Mesenchymal stem cell (in vitro differentiated cells and primary cell): Measurements from ENCODE around the gene MRFAP1L1.

Source experiments
- DNase-seq: peaks from one replicate; pipeline ENCODE4 v3.0.0-alpha.2; 2013
- H2AFZ ChIP-seq: one replicate; pipeline ENCODE4 v1.6.1; 2013; ENCODE audit warnings: low read depth, mild to moderate bottlenecking, control low read depth, inconsistent platforms, low read length, moderate library complexity
- H2AK5ac ChIP-seq: 2 replicates; pipeline ENCODE4 v1.6.1; 2013; ENCODE audit warnings: low read length, moderate library complexity, mild to moderate bottlenecking, inconsistent platforms; ENCODE audit not compliant: severe bottlenecking
- H2BK120ac ChIP-seq: one replicate; pipeline ENCODE4 v1.6.1; 2013; ENCODE audit warnings: low read depth, mild to moderate bottlenecking, inconsistent platforms, low read length, moderate library complexity
- H2BK12ac ChIP-seq, 2 experiments: one replicate each; pipeline ENCODE4 v1.6.1; 2013; ENCODE audit warnings: inconsistent platforms in 2 of 2, low read length in 2 of 2, mild to moderate bottlenecking in 2 of 2, moderate library complexity in 2 of 2, control low read depth in 1 of 2
- H2BK15ac ChIP-seq: one replicate; pipeline ENCODE4 v1.6.1; 2013; ENCODE audit warnings: mild to moderate bottlenecking, low read depth, inconsistent platforms; ENCODE audit not compliant: poor library complexity, severe bottlenecking
- H2BK5ac ChIP-seq: 2 replicates; pipeline ENCODE4 v1.6.1; 2013; ENCODE audit warnings: low read depth, mild to moderate bottlenecking, low read length, control low read depth, inconsistent platforms; ENCODE audit not compliant: poor library complexity, severe bottlenecking
- H3K14ac ChIP-seq, 2 experiments: one replicate each; pipeline ENCODE4 v1.6.1; 2013; ENCODE audit warnings: inconsistent platforms in 2 of 2, low read length in 2 of 2, control low read depth in 1 of 2, mild to moderate bottlenecking in 1 of 2, moderate library complexity in 1 of 2
- H3K18ac ChIP-seq, 2 experiments: one replicate each; pipeline ENCODE4 v1.6.1; 2013; ENCODE audit warnings: inconsistent platforms in 2 of 2, low read length in 2 of 2, control low read depth in 1 of 2, low read depth in 1 of 2, mild to moderate bottlenecking in 1 of 2
- H3K23ac ChIP-seq, 2 experiments: one replicate each; pipeline ENCODE4 v1.6.1; 2013; ENCODE audit warnings: inconsistent platforms in 2 of 2, low read length in 2 of 2, mild to moderate bottlenecking in 2 of 2, moderate library complexity in 2 of 2, control low read depth in 1 of 2
- H3K27ac ChIP-seq: 2 replicates; pipeline ENCODE4 v1.5.1; 2013; ENCODE audit warnings: mild to moderate bottlenecking, moderate library complexity, low read length, control low read depth, inconsistent platforms; ENCODE audit not compliant: poor library complexity, severe bottlenecking
- H3K27me3 ChIP-seq, 2 experiments: 2 replicates each; pipeline versions ENCODE4 v1.6.1 to v1.7.0; 2013; ENCODE audit warnings: low read length in 2 of 2, mild to moderate bottlenecking in 2 of 2, moderate library complexity in 2 of 2, control low read depth in 1 of 2, inconsistent platforms in 1 of 2; ENCODE audit not compliant: control insufficient read depth in 1 of 2, insufficient read depth in 1 of 2
- H3K36me3 ChIP-seq, 2 experiments: 2 replicates each; pipeline versions ENCODE4 v1.6.1 to v1.7.0; 2013; ENCODE audit warnings: low read length in 2 of 2, control low read depth in 1 of 2, inconsistent platforms in 1 of 2, low read depth in 1 of 2, mild to moderate bottlenecking in 1 of 2; ENCODE audit not compliant: insufficient read depth in 2 of 2, control insufficient read depth in 1 of 2
- H3K4ac ChIP-seq, 2 experiments: one replicate each; pipeline ENCODE4 v1.6.1; 2013; ENCODE audit warnings: inconsistent platforms in 2 of 2, low read length in 2 of 2, mild to moderate bottlenecking in 2 of 2, moderate library complexity in 2 of 2, control low read depth in 1 of 2, low read depth in 1 of 2
- H3K4me1 ChIP-seq: 2 replicates; pipeline ENCODE4 v1.6.1; 2013; ENCODE audit warnings: low read depth, low read length, control low read depth; ENCODE audit not compliant: control insufficient read depth, insufficient read depth
- H3K4me2 ChIP-seq: 2 replicates; pipeline ENCODE4 v1.6.1; 2013; ENCODE audit warnings: low read length, mild to moderate bottlenecking, inconsistent platforms; ENCODE audit not compliant: poor library complexity, severe bottlenecking
- H3K4me3 ChIP-seq, 2 experiments: 2 replicates each; pipeline versions ENCODE4 v1.5.1 to v1.7.0; 2013; ENCODE audit warnings: low read length in 2 of 2, mild to moderate bottlenecking in 2 of 2, control low read depth in 1 of 2, low read depth in 1 of 2; ENCODE audit not compliant: insufficient read depth in 1 of 2
- H3K79me1 ChIP-seq: replicated peaks from 2 replicates; pipeline ENCODE4 v1.6.1; 2013; ENCODE audit warnings: mild to moderate bottlenecking, control low read depth, low read length, inconsistent platforms; ENCODE audit not compliant: poor library complexity, severe bottlenecking
- H3K9ac ChIP-seq: 2 replicates; pipeline ENCODE4 v1.7.0; 2013; ENCODE audit warnings: mild to moderate bottlenecking, low read length, moderate library complexity
- H3K9me3 ChIP-seq: 2 replicates; pipeline ENCODE4 v1.7.0; 2013; ENCODE audit warnings: mild to moderate bottlenecking, low read length; ENCODE audit not compliant: control insufficient read depth
- H4K8ac ChIP-seq: one replicate; pipeline ENCODE4 v1.6.1; 2013; ENCODE audit warnings: inconsistent platforms, mild to moderate bottlenecking, low read length, moderate library complexity
- H4K91ac ChIP-seq: one replicate; pipeline ENCODE4 v1.6.1; 2013; ENCODE audit warnings: mild to moderate bottlenecking, low read length, inconsistent platforms
- WGBS: methylation state at CpG from one replicate; pipeline ENCODE4 v1.1.7; 2013; ENCODE audit warnings: mixed read lengths; 5-methylcytosine and 5-hydroxymethylcytosine counted together

Gene MRFAP1L1

GRCh38 chr4:6676722-6677558 lies 32.7 kb downstream of the MRFAP1L1 start:
- H3K23ac ChIP-seq = no peak overlapping the region
- H3K18ac ChIP-seq = no peak overlapping the region
- no peaks in the 10 kb centered on the region for H3K9me3 ChIP-seq
- H3K4me3 ChIP-seq = peak overlapping the region in 1 of 2 experiments; percentile 28
- WGBS = 94% methylated on average over 18 of the region's 21 CpGs
- peak overlapping the region; percentile 41 for H4K91ac ChIP-seq
- H2AFZ ChIP-seq = no peak overlapping the region
- H2AK5ac ChIP-seq = no peak overlapping the region
- H2BK5ac ChIP-seq = no peak overlapping the region
- peak overlapping the region; percentile 2 for H3K9ac ChIP-seq
- no peak overlapping the region for H3K27ac ChIP-seq
- peaks cover 28% of the 10 kb centered on the region for H3K79me1 ChIP-seq
- no peaks in the 10 kb centered on the region for H3K27me3 ChIP-seq
- H4K8ac ChIP-seq = no peak overlapping the region
- H3K4me2 ChIP-seq = no peak overlapping the region
- H3K36me3 ChIP-seq = peaks cover 21 to 22% of the 10 kb centered on the region in 2 experiments
- H3K4ac ChIP-seq = no peak overlapping the region
- DNase-seq = no peak
- H2BK15ac ChIP-seq = no peak overlapping the region
- H2BK12ac ChIP-seq = no peak overlapping the region
- H3K4me1 ChIP-seq = peaks cover 20% of the 10 kb centered on the region
- H3K14ac ChIP-seq = peak overlapping the region in 1 of 2 experiments; percentile 92
- H2BK120ac ChIP-seq = no peak overlapping the region

GRCh38 chr4:6674500-6675149 lies 35.0 kb downstream of the MRFAP1L1 start:
- no peaks in the 10 kb centered on the region for H3K27me3 ChIP-seq
- H3K27ac ChIP-seq = no peak overlapping the region
- peak overlapping the region in 1 of 2 experiments; percentile 40 for H3K4ac ChIP-seq
- peak overlapping the region in 1 of 2 experiments; percentile 47 for H2BK12ac ChIP-seq
- H3K36me3 ChIP-seq = peaks cover 14 to 30% of the 10 kb centered on the region in 2 experiments
- WGBS = 8% methylated on average over 40 of the region's 40 CpGs
- H2BK120ac ChIP-seq = peak overlapping the region; percentile 59
- H3K14ac ChIP-seq = peak overlapping the region in 1 of 2 experiments; percentile 68
- no peak overlapping the region for H4K91ac ChIP-seq
- H3K9ac ChIP-seq = peak overlapping the region; percentile 89
- H3K79me1 ChIP-seq = peaks cover 25% of the 10 kb centered on the region
- DNase-seq = peak; percentile 39
- peaks cover 17% of the 10 kb centered on the region for H3K4me1 ChIP-seq
- peak overlapping the region in 1 of 2 experiments; percentile 5 for H3K23ac ChIP-seq
- peak overlapping the region; percentile 7 for H2AK5ac ChIP-seq
- peak overlapping the region; percentile 33 to 79 for H3K18ac ChIP-seq
- H3K4me3 ChIP-seq = peak overlapping the region; percentile 83 to 99
- H2BK5ac ChIP-seq = no peak overlapping the region
- no peaks in the 10 kb centered on the region for H3K9me3 ChIP-seq
- H3K4me2 ChIP-seq = peak overlapping the region; percentile 83
- peak overlapping the region; percentile 20 for H2AFZ ChIP-seq
- H2BK15ac ChIP-seq = peak overlapping the region; percentile 31
- no peak overlapping the region for H4K8ac ChIP-seq

- no peak overlapping the region for H2BK5ac ChIP-seq
- peak; percentile 95 for DNase-seq
- no peak overlapping the region for H2AK5ac ChIP-seq
- H3K18ac ChIP-seq = peak overlapping the region; percentile 45 to 79
- peaks cover 17% of the 10 kb centered on the region for H3K4me1 ChIP-seq
- no peaks in the 10 kb centered on the region for H3K27me3 ChIP-seq
- peaks cover 21% of the 10 kb centered on the region for H3K79me1 ChIP-seq
- peak overlapping the region in 1 of 2 experiments; percentile 18 for H2BK12ac ChIP-seq
- peak overlapping the region in 1 of 2 experiments; percentile 68 for H3K14ac ChIP-seq
- H3K4me2 ChIP-seq = peak overlapping the region; percentile 83
- WGBS = 1% methylated on average over 62 of the region's 89 CpGs
- peak overlapping the region; percentile 59 for H2BK120ac ChIP-seq
- H4K91ac ChIP-seq = no peak overlapping the region
- peak overlapping the region; percentile 26 for H3K27ac ChIP-seq
- peak overlapping the region; percentile 94 for H4K8ac ChIP-seq
- peak overlapping the region in 1 of 2 experiments; percentile 40 for H3K4ac ChIP-seq
- peak overlapping the region; percentile 20 for H2AFZ ChIP-seq
- H3K36me3 ChIP-seq = peaks cover 12 to 30% of the 10 kb centered on the region in 2 experiments
- H3K23ac ChIP-seq = peak overlapping the region in 1 of 2 experiments; percentile 5
- no peaks in the 10 kb centered on the region for H3K9me3 ChIP-seq
- peak overlapping the region; percentile 83 to 99 for H3K4me3 ChIP-seq
- peak overlapping the region; percentile 31 for H2BK15ac ChIP-seq
- peak overlapping the region; percentile 89 for H3K9ac ChIP-seq
These were observed 35.8 kb downstream of the MRFAP1L1 start for GRCh38 chr4:6673660-6674499.
